ENCODE results near the gene CEP85. TPM values are rescaled to one million over a fixed set of nuclear protein-coding genes. Genes with fewer than 3 reads are reported as not detected.
"Not testable (repeated sequence)": the region's sequence is repeated elsewhere in the genome, so short reads cannot be mapped to it uniquely, and the experiment has no call there.

The CEP85 gene
- total RNA-seq, 1 donor from 2014 or later: 16.5 TPM

DNA sequence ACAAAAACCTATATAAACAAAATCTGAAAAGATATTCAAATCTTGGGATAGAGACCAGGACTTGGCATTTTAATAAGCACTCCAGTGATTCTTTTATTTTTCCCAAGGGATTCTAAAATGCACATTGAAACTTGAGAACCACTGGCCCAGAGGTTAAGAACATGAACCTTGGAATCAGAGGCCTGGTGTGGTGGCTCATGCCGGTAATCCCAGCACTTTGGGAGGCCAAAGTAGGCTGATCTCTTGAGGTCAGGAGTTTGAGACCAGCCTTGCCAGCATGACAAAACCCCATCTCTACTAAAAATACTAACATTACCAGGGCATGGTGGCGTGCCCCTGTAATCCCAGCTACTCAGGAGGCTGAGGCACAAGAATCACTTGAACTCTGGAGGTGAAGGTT lies 12.9 kb upstream of the CEP85 start:
- no peak overlapping the region for H3K4me3 Mint-ChIP-seq (ENCODE audit: unreplicated experiment)
- no peaks in the 10 kb centered on the region for H3K9me3 Mint-ChIP-seq (ENCODE audit: unreplicated experiment)
- no peak for DNase-seq (ENCODE audit: extremely low spot score, unreplicated experiment)
- H3K27ac Mint-ChIP-seq (ENCODE audit: unreplicated experiment): no peak overlapping the region
- H3K36me3 Mint-ChIP-seq (ENCODE audit: unreplicated experiment): no peaks in the 10 kb centered on the region
- H3K27me3 Mint-ChIP-seq (ENCODE audit: unreplicated experiment): peaks cover 12% of the 10 kb centered on the region
- TF ChIP-seq CTCF (IDR thresholded peaks at IDR 0.05): no peak
- H3K4me1 Mint-ChIP-seq (ENCODE audit: unreplicated experiment): peaks cover 16% of the 10 kb centered on the region

GRCh38 chr1:26224606-26225005 lies 9.4 kb upstream of the CEP85 start:
- DNase-seq (ENCODE audit: extremely low spot score, unreplicated experiment): no peak
- peaks cover 15% of the 10 kb centered on the region for H3K4me1 Mint-ChIP-seq (ENCODE audit: unreplicated experiment)
- TF ChIP-seq CTCF (IDR thresholded peaks at IDR 0.05): no peak
- no peak overlapping the region for H3K27ac Mint-ChIP-seq (ENCODE audit: unreplicated experiment)
- no peaks in the 10 kb centered on the region for H3K36me3 Mint-ChIP-seq (ENCODE audit: unreplicated experiment)
- no peaks in the 10 kb centered on the region for H3K9me3 Mint-ChIP-seq (ENCODE audit: unreplicated experiment)
- no peak overlapping the region for H3K4me3 Mint-ChIP-seq (ENCODE audit: unreplicated experiment)
- H3K27me3 Mint-ChIP-seq (ENCODE audit: unreplicated experiment): peaks cover 6% of the 10 kb centered on the region

- Mint-ChIP-seq H3K4me3 (ENCODE audit: unreplicated experiment) (peak overlapping the region; percentile 66), H3K27ac (ENCODE audit: unreplicated experiment) (no peak overlapping the region), H3K36me3 (ENCODE audit: unreplicated experiment) (no peaks in the 10 kb centered on the region), H3K9me3 (ENCODE audit: unreplicated experiment) (no peaks in the 10 kb centered on the region), H3K27me3 (ENCODE audit: unreplicated experiment) (peaks cover 6% of the 10 kb centered on the region), H3K4me1 (ENCODE audit: unreplicated experiment) (peaks cover 13% of the 10 kb centered on the region)
- DNase-seq (ENCODE audit: extremely low spot score, unreplicated experiment): no peak
- TF ChIP-seq CTCF (IDR thresholded peaks at IDR 0.05): no peak
These were observed 8.8 kb upstream of the CEP85 start for GRCh38 chr1:26225033-26225831.

GRCh38 chr1:26230682-26231081 lies 3.3 kb upstream of the CEP85 start:
- H3K36me3 Mint-ChIP-seq (ENCODE audit: unreplicated experiment); H3K27ac Mint-ChIP-seq (ENCODE audit: unreplicated experiment); H3K9me3 Mint-ChIP-seq (ENCODE audit: unreplicated experiment); DNase-seq (ENCODE audit: extremely low spot score, unreplicated experiment); H3K4me3 Mint-ChIP-seq (ENCODE audit: unreplicated experiment); H3K27me3 Mint-ChIP-seq (ENCODE audit: unreplicated experiment): not testable (repeated sequence)
- H3K4me1 Mint-ChIP-seq (ENCODE audit: unreplicated experiment): peaks cover 17% of the 10 kb centered on the region

- Mint-ChIP-seq H3K4me1 (ENCODE audit: unreplicated experiment) (peaks cover 40% of the 10 kb centered on the region), H3K27ac (ENCODE audit: unreplicated experiment) (peak overlapping the region; percentile 97), H3K9me3 (ENCODE audit: unreplicated experiment) (no peaks in the 10 kb centered on the region), H3K36me3 (ENCODE audit: unreplicated experiment) (no peaks in the 10 kb centered on the region), H3K27me3 (ENCODE audit: unreplicated experiment) (no peaks in the 10 kb centered on the region), H3K4me3 (ENCODE audit: unreplicated experiment) (peak overlapping the region; percentile 90)
- DNase-seq (ENCODE audit: extremely low spot score, unreplicated experiment): no peak
- TF ChIP-seq CTCF (IDR thresholded peaks at IDR 0.05): no peak
These were observed 807 bp downstream of the CEP85 start for GRCh38 chr1:26234644-26235370.

All from osteocyte (in vitro differentiated cells).